Peyer's patch (tissue), 4 donors: ENCODE data around the gene B9D2. TPM values are rescaled to one million over a fixed set of nuclear protein-coding genes. Genes with fewer than 3 reads are reported as not detected.

Source experiments
- DNase-seq, 3 donors: peaks; one replicate each; pipeline ENCODE4 v3.0.0-alpha.2; 2017 to 2019
- H3K27ac ChIP-seq, 4 donors: fragments of 200-600 bp; sonication (generic); one replicate each; pipeline ENCODE4 v1.5.1; 2016 to 2019
- H3K27me3 ChIP-seq, 2 donors: fragments of 200-600 bp; sonication (generic); one replicate each; pipeline ENCODE4 v1.5.1; 2019
- H3K36me3 ChIP-seq, 3 donors: fragments of 200-600 bp; sonication (generic); one replicate each; pipeline ENCODE4 v1.5.1; 2016 to 2019
- H3K4me1 ChIP-seq, 4 donors: fragments of 200-600 bp; sonication (generic); one replicate each; pipeline ENCODE4 v1.5.1; 2016 to 2019
- H3K4me3 ChIP-seq, 4 donors: fragments of 200-600 bp; sonication (generic); 1 replicate in 3 of 4; 2 replicates in 1 of 4; pipeline ENCODE4 v1.5.1; 2016 to 2019; ENCODE audit warnings: mild to moderate bottlenecking in 1 of 4
- H3K9me3 ChIP-seq, 4 donors: fragments of 200-600 bp; sonication (generic); one replicate each; pipeline ENCODE4 v1.5.1; 2016 to 2019; ENCODE audit warnings: mild to moderate bottlenecking in 1 of 4
- POLR2A ChIP-seq, 2 donors: fragments of 450-650 bp; IDR thresholded peaks; one replicate each; pipeline ENCODE4 v1.5.1; 2017; ENCODE audit warnings: antibody characterized with exemption in 2 of 2, mild to moderate bottlenecking in 2 of 2, moderate library complexity in 2 of 2
- total RNA-seq, 4 donors: library from RNA; depleted of rRNA; stranded (reverse); fragments of >200 nt; gene quantifications; one replicate each; pipeline ENCODE4 v1.1.0, GENCODE V29; 2016
- TF ChIP-seq, protein P1 (sequence below), 6 experiments: fragments of 450-650 bp in 4 of 6; fragments of 200-600 bp in 2 of 6; sonication (generic) in 1 of 6; IDR thresholded peaks; one replicate each; pipeline ENCODE4 v1.5.1; 2017 to 2019; ENCODE audit warnings: antibody characterized with exemption in 6 of 6, mild to moderate bottlenecking in 3 of 6, moderate library complexity in 1 of 6

The B9D2 gene
- total RNA-seq, 4 donors from 2014 or later, result 3.6 to 6.8 (median 3.8) TPM; not detected in 1

DNA sequence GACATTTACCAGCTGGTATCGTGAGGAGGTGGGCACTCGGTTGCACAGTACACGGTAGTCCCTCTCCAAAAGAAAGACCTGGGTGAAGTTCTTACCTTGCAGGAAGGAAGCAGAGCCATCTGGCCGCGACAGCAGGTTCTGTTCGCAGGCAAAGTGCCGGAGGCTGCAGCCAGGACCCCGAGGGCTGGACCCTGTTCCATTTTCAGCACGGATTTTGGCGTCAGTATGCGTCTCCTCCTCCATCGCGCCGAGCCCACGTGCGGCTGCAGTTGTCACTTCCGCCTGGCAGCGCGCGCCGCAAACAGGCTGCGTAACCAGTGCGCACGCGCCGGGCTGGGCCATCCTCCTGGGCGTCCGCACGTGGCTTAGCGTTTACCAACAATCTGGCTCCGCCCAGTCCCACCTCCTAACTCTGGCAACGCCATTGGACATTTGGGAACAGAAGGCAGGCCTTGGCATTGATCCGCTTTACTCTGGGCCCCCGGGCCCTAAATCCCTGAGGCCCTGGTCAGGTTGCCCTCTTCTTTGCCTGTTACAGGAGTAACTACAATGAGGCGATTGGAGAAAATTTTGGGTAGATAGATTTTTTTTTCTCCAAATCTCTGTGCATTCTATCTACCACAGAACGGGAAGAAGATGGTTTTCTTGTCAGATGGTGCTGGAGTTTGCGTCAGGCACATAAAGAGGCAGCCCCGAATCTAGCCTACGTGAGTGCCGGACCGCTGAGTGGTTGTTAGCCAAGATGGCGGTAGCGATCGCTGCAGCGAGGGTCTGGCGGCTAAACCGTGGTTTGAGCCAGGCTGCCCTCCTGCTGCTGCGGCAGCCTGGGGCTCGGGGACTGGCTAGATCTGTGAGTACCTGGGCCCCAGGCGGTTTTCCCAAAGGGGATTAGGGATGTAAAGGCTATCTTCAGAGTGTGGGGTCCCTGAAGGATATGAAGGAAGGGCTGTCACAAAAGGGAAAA lies 33.4 kb upstream of the B9D2 start, which contains the start of the genes BCKDHA and EXOSC5:
BCKDHA (plus strand) TSS at position 733 of the 964 bp plus-strand sequence; CDS start at position 743, 10 bp downstream.
EXOSC5 (minus strand) TSS at position 274 of the 964 bp plus-strand sequence; CDS start at position 243, 31 bp downstream.
- peaks cover 0 to 5% (median 0%) of the 10 kb centered on the region in 3 donors for H3K36me3 ChIP-seq
- peak; percentile 98 to 100 (median 99) for DNase-seq
- no peaks in the 10 kb centered on the region for H3K9me3 ChIP-seq
- peak within 1 kb of the TSS; percentile 85 to 97 (median 86) for H3K27ac ChIP-seq
- H3K4me1 ChIP-seq, result peaks cover 0 to 19% (median 4%) of the 10 kb centered on the region in 4 donors
- H3K4me3 ChIP-seq, result peak within 1 kb of the TSS; percentile 89 to 99 (median 92)
- H3K27me3 ChIP-seq, result no peaks in the 10 kb centered on the region
- TF ChIP-seq, protein P1, sequence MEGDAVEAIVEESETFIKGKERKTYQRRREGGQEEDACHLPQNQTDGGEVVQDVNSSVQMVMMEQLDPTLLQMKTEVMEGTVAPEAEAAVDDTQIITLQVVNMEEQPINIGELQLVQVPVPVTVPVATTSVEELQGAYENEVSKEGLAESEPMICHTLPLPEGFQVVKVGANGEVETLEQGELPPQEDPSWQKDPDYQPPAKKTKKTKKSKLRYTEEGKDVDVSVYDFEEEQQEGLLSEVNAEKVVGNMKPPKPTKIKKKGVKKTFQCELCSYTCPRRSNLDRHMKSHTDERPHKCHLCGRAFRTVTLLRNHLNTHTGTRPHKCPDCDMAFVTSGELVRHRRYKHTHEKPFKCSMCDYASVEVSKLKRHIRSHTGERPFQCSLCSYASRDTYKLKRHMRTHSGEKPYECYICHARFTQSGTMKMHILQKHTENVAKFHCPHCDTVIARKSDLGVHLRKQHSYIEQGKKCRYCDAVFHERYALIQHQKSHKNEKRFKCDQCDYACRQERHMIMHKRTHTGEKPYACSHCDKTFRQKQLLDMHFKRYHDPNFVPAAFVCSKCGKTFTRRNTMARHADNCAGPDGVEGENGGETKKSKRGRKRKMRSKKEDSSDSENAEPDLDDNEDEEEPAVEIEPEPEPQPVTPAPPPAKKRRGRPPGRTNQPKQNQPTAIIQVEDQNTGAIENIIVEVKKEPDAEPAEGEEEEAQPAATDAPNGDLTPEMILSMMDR (IDR thresholded peaks at IDR 0.05), result peak in 3 of 6 experiments; percentile 2 to 24 (median 17)
- peak; percentile 29 to 62 for TF ChIP-seq POLR2A (IDR thresholded peaks at IDR 0.05)

GRCh38 chr19:41395355-41395754 lies 31.4 kb upstream of the B9D2 start:
- Histone ChIP-seq H3K27me3 (no peaks in the 10 kb centered on the region), H3K4me1 (peaks cover 0 to 19% (median 4%) of the 10 kb centered on the region in 4 donors), H3K36me3 (peaks cover 0 to 13% (median 0%) of the 10 kb centered on the region in 3 donors), H3K9me3 (no peaks in the 10 kb centered on the region), H3K27ac (no peak overlapping the region), H3K4me3 (no peak overlapping the region)
- no peak for DNase-seq
- TF ChIP-seq POLR2A (IDR thresholded peaks at IDR 0.05), result no peak
- TF ChIP-seq, protein P1 (IDR thresholded peaks at IDR 0.05), result no peak

DNA sequence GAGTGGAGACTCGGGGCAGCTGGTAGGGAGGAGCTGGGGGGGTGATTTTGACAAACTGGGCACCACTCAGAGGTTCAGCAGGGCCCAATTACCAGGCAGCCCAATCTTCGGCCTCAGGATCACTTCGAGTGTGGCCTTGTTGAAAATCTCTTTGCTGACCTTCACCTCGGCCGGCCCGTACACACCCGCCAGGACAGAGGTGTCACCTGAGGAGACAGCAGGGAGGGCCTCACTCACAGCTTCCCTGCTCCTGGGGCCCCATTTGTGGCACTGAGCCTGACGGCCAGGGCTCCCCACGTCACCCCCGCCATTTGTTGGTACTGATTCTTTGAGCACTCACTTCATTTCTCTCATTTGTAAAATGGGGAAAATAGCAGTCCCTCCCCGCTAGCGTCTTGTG lies 28.8 kb upstream of the B9D2 start:
- peaks cover 0 to 27% (median 0%) of the 10 kb centered on the region in 3 donors for H3K36me3 ChIP-seq

DNA sequence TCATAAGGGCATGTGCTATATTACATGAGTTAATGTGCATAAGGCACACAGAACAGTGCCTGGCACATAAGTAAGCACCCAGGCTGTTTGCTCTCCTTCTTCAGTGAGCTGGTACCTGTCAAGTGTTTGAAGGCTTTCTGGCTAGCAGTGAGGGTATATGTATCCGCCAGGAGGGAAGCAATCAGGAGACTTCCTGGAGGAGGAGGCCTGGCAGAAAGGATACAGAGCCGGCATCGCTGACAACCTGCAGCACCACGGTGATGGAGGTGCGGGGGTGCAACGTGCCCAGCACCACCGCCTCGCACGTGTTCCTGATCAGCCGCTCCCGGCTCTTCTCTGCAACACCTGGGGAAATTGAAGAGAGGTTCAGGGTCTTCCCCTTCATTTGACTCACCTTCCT lies 27.7 kb upstream of the B9D2 start:
- Histone ChIP-seq H3K4me1 (peaks cover 0 to 6% (median 0%) of the 10 kb centered on the region in 4 donors), H3K27me3 (no peaks in the 10 kb centered on the region), H3K9me3 (no peaks in the 10 kb centered on the region), H3K4me3 (no peak overlapping the region), H3K36me3 (peaks cover 0 to 27% (median 0%) of the 10 kb centered on the region in 3 donors), H3K27ac (no peak overlapping the region)
- no peak for DNase-seq
- TF ChIP-seq, protein P1 (IDR thresholded peaks at IDR 0.05), result no peak
- no peak for TF ChIP-seq POLR2A (IDR thresholded peaks at IDR 0.05)

More for the DNA sequence above, 28.8 kb upstream of the B9D2 start:
- no peak for DNase-seq
- H3K4me1 ChIP-seq, result peaks cover 0 to 6% (median 0%) of the 10 kb centered on the region in 4 donors
- no peak for TF ChIP-seq POLR2A (IDR thresholded peaks at IDR 0.05)
- TF ChIP-seq, protein P1 (IDR thresholded peaks at IDR 0.05), result no peak
- H3K27me3 ChIP-seq, result no peaks in the 10 kb centered on the region
- no peaks in the 10 kb centered on the region for H3K9me3 ChIP-seq
- no peak overlapping the region for H3K4me3 ChIP-seq
- H3K27ac ChIP-seq, result no peak overlapping the region

DNA sequence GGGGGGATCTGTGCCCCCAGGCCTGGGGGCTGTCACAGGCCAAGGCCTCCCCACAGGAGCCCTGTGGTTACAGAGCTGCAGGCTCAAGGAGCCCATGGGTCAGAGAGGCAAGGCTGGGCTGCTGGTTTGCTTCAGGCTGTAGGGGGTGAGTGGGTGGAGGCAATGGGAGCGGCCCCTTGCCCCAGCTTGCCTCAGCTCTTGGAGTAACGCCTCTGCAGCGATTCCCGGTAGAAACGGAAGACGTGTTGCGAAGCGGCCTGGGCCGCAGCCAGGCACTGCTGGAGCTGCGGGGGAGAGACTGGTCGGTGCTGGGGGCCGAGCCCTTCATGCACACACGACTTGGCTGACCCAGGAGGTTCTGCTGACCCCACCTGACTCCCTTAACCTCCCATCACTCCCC lies 22.5 kb upstream of the B9D2 start:
- Histone ChIP-seq H3K36me3 (peaks cover 0 to 26% (median 0%) of the 10 kb centered on the region in 3 donors), H3K9me3 (no peaks in the 10 kb centered on the region), H3K27ac (no peak overlapping the region), H3K27me3 (no peaks in the 10 kb centered on the region), H3K4me1 (no peaks in the 10 kb centered on the region), H3K4me3 (no peak overlapping the region)
- TF ChIP-seq, protein P1 (IDR thresholded peaks at IDR 0.05), result no peak
- no peak for TF ChIP-seq POLR2A (IDR thresholded peaks at IDR 0.05)
- DNase-seq, result no peak
